ENCODE data around the gene RRBP1.
A peak's percentile ranks its signal among the peaks of the same experiment; 100 is the strongest.

RRBP1 gene

DNA sequence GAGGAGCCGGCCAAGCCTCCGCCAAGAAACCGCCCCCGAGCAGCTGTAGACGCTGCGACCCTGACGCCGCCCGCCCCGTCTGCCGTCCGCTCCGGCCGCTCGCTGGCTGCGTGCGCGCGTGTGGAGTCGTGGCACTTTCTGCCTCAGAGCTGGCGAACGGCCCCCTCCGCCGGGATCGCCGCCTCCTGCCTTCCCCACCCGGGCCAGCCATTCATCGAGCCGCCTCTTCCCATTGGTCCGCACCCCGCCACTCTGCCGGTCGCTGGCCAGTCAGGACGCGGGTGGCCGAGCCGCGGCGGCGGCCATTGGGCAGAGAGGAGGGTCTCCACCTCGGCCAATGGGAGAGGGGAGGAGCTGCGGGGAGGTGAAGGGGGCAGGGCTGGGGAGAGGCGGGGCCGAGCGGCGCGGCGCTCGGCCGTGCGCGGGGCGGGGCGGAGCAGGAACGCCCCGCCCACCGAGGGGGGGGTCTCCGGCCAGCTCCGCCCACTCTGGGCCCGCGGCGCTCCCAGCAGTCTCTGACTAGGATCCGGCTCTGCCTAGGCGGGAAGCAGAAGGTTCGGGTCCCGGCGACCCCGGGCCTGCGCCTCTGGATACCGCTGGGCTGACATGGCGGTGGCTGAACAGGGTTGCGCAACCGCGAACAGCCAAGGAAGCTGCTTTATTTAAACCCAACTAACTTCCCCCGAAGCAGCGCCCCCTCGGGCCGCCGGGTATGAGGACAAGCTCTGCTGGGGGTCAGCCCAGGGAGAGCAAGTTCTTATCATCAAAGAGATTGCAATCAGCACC, at the start of gene RRBP1:
Gene RRBP1 (minus strand): TSS at position 140 of the 786 bp plus-strand sequence. CDS start 21,735 bp downstream, outside the sequence.
- peak; percentile 89 to 96 (median 90) for DNase-seq

GRCh38 chr20:17731233-17731632, 49.2 kb upstream of the RRBP1 start:
- no peak for DNase-seq

- DNase-seq = no peak
Measured at GRCh38 chr20:17730071-17730470, 48.0 kb upstream of the RRBP1 start.

DNA sequence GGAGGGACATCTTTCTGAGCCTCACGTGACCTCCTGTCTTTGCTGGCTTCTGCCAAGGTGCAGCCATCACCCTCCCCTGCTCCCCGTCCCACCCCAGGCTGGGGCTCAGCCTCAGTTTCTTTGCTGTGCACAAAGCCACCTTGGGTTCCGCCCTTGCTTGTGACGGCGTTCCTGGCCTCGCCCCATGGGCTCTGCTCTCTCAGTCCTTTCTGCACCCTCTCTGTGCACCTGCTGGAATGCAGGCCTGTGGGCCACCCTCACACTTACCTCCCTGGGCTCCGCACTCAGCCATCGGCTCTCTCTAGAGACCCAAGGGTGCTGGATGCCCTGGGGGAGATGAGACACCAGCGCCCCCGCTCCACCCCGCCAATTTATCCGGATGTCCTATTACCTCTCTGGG, 46.0 kb upstream of the RRBP1 start:
- DNase-seq = no peak

DNA sequence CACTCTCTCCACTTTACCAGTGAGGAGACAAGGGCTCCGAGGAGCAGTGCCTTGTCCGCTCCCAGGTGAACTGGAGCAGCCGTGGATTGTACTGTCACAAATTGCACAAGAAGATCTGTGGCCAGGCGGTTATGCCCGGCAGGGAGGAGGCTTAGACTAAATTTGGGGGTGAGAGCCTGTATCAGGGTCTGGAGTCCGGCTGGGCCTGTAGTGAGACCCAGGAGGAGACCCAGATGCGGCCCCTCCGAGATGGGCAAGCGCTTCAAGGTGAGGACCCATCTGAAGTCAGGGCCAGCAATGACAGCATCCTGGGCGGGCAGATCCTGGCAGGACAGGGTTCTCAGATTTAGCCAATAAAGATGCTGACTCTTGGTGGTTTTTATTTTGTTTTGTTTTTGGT, 45.3 kb upstream of the RRBP1 start:
- no peak for DNase-seq

- DNase-seq = no peak
Measured at GRCh38 chr20:17726902-17727301, 44.9 kb upstream of the RRBP1 start.

GRCh38 chr20:17725094-17725835, 43.2 kb upstream of the RRBP1 start:
- no peak for DNase-seq

DNA sequence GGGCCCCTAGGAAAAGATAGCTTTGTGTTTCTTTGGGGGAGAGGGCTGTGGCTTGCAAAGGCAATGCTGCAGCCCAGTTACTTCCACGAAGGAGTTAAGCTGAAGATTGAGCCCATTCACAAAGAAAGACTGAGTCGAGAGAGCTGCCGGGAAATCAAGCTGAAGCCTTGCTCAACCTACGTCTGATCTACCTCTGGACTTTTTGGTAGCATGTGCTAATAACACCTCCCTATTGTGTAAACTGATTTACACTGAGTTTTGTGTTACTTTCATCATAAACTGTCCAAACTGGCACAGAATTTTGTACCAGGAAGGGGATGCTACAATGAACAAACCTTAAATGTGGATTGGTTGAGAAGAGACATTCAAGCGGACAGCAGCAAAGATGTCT, 41.3 kb upstream of the RRBP1 start:
- DNase-seq = no peak

DNA sequence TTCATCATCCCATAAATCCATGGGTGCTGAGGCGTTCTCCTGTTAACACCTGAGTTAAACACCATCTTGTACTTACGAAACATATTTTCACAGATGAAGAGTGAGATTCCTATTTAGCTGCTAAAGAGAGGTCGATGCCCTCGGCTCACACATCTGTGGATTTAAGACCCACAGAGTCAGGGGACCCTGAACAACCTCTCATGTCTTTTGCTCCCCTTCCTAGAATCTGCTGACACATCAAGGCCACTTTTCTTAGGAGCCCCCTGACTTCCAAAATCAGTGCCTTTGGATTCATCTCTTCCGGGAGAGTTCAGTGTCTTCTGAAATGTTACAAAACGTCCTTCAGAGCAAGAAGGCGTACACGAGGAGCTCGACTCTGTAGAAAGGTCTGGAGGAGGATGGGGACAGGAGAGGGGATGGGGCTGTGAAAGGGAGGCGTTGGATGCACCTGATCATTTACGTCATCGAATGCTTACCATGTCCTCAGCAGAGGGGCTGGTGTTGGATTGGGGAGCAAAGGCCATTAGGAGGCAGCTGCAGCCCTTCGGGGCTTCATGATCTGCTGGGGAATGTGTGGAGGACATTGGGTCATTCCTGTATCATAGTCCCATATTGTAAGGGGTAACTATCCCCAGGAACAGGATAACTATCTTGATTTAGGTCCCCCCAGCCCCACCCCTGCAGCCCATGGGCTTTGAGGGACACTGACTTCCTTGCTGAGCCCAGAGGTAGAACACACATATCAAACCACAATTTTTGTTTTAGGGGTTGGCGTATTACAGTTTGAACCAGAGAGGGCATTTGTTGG, 40.7 kb upstream of the RRBP1 start:
- DNase-seq = no peak

GRCh38 chr20:17721802-17722486, 39.9 kb upstream of the RRBP1 start:
- no peak for DNase-seq

DNA sequence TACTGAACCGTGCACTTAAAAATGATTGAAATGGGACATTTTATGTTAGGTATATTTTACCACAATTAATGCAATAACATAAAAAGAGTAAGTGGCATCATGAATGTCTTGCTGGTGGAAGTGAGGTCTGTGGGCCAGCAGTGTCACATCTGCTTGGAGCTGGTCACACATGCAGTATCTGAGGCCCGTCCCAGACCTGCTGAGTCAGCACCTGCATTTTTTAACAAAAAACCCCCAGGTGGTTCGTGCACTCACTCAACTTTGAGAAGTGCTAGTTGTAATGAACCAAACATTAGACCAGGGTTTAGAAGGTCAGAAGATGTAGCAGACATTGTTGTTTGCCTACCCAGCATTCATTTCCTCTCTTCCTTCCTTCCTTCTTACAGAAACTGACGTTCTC, 38.7 kb upstream of the RRBP1 start:
- no peak for DNase-seq

DNA sequence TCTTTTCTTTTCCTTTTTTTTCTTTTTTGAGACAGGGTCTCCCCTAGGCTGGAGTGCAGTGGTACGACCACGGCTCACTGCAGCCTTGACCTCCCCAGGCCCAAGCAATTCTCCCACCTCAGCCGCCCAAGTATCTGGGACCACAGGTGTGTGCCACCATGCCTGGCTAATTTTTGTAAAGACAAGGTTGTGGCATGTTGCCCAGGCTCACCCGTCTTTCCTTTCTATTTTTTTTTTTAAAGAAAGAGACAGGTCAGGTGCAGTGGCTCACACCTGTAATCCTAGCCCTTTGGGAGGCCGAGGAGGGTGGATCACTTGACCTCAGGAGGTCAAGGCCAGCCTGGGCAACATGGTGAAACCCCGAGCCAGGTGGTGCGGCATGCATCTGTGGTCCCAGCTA, 34.3 kb upstream of the RRBP1 start:
- no peak for DNase-seq

DNA sequence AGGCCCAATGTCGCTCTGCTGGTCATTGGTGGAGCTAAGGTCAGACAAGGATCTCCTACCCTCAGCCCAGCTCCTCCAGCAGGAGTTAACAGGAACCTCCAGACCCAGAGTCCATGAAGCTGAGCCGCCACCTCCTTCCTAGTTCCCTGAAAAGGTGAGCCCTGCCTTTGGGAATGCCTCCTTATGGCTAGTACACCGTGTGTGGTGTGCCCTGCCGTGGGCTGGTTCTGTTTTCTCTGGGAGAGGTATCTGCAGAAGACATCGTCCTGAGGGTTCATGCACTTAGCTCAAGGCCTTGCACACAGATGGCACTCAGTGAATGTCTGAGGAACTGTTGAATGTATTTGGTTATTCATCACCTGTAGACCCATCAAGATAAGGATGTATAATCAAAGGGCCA, 33.0 kb upstream of the RRBP1 start:
- no peak for DNase-seq

DNA sequence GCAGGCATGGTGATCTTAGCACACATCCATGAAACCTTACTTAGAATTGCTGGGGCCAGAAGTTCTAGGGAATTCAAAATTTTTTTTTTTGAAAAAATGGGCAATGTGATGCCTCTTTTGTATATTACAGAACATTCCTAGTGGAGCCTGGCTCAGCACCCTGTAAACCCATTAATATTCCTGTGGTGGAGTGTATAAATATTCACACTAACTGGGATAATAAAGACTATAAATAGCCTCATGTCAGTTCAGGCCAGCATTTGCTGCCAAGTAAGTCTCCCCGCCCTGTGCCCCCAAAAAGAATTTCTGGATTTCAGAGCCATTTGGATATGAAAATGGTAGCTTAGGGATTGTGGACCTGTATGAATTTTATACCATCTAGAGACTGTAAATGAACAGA, 32.6 kb upstream of the RRBP1 start:
- DNase-seq = no peak

DNA sequence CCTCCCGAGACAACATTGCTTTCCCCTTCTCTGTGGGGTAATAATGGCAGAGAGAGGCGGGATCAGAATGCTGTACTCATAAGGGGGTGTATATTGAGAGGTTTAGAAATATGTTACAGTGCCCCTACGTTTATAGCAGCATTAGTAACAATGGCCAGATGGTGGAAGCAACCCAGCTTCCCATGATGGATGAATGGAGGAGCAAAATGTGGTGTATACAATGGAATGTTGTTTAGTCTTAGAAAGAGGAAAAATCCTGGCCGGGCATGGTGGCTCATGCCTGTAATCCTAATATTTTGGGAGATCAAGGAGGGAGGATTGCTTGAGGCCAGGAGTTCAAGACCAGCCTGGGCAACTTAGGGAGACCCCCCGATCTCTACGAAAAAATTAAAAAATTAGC, 30.7 kb upstream of the RRBP1 start:
- DNase-seq = no peak

DNA sequence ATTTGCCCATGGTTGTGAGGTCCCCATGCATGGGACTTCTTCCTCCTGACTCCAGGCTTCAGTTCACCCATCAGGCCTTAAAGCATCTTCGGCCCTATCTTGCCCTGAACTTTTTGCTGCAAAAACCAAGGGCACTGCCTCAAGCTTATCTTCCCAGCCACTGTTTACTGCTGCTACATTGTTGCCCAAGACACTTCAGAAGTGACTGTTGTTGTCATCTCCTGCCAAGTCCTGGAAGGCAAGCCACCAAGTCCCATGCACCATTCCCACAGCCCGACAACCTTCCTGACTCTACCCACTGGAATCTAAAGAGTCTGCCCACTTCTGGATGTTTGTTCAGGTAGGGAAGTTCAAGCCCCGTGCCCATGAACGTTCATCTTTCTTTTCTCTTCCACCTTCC, 30.2 kb upstream of the RRBP1 start:
- DNase-seq = no peak

GRCh38 chr20:17711267-17711627, 29.2 kb upstream of the RRBP1 start:
- no peak for DNase-seq

GRCh38 chr20:17710379-17711266, 28.6 kb upstream of the RRBP1 start:
- DNase-seq = no peak

GRCh38 chr20:17709361-17710293, 27.6 kb upstream of the RRBP1 start:
- no peak for DNase-seq

GRCh38 chr20:17708675-17709360, 26.8 kb upstream of the RRBP1 start:
- DNase-seq = no peak

Measured in activated naive CD4-positive, alpha-beta T cell (primary cell).